Daoy (cell line): ENCODE results near the gene TTI1. TPM values are rescaled to one million over a fixed set of nuclear protein-coding genes. Genes with fewer than 3 reads are reported as not detected.

Source experiments
- DNase-seq: peaks from one replicate; pipeline ENCODE4 v3.0.0-alpha.2; 2015; ENCODE audit warnings: low read depth
- total RNA-seq: library from RNA; depleted of rRNA; stranded (reverse); fragments of >200 nt; shearing (Covaris generic); gene quantifications from 2 replicates; pipeline ENCODE4 v1.2.3, GENCODE V29; 2014; rRNA removed

The TTI1 gene
- total RNA-seq = 17.8 and 17.9 TPM in 2 replicates

- peak; percentile 94 for DNase-seq
These were observed at the start of gene TTI1, which contains the start of gene RPRD1B for GRCh38 chr20:38033330-38034107. TTI1 (minus strand) TSS chr20:38033456; CDS start chr20:38013816, 19,640 bp downstream. RPRD1B (plus strand) TSS chr20:38033746; CDS start chr20:38033948, 202 bp downstream.

GRCh38 chr20:38082894-38083293 lies 49.6 kb upstream of the TTI1 start:
- no peak for DNase-seq

- DNase-seq = no peak
These were observed 48.3 kb upstream of the TTI1 start for GRCh38 chr20:38081575-38081974.

- no peak for DNase-seq
These were observed 46.1 kb upstream of the TTI1 start for GRCh38 chr20:38079353-38079752.

- no peak for DNase-seq
These were observed 44.8 kb upstream of the TTI1 start for GRCh38 chr20:38078084-38078483.

GRCh38 chr20:38076548-38076947 lies 43.3 kb upstream of the TTI1 start:
- no peak for DNase-seq

GRCh38 chr20:38075161-38075998 lies 42.1 kb upstream of the TTI1 start:
- no peak for DNase-seq

GRCh38 chr20:38073307-38074071 lies 40.2 kb upstream of the TTI1 start:
- peak; percentile 89 for DNase-seq

GRCh38 chr20:38072898-38073297 lies 39.6 kb upstream of the TTI1 start:
- no peak for DNase-seq

- DNase-seq = no peak
These were observed 34.6 kb upstream of the TTI1 start for GRCh38 chr20:38067717-38068365.

GRCh38 chr20:38066969-38067716 lies 33.9 kb upstream of the TTI1 start:
- no peak for DNase-seq

GRCh38 chr20:38065764-38066375 lies 32.6 kb upstream of the TTI1 start:
- no peak for DNase-seq

- no peak for DNase-seq
These were observed 30.8 kb upstream of the TTI1 start for GRCh38 chr20:38063911-38064530.

GRCh38 chr20:38062890-38063289 lies 29.6 kb upstream of the TTI1 start:
- no peak for DNase-seq

- DNase-seq = no peak
These were observed 27.9 kb upstream of the TTI1 start for GRCh38 chr20:38061109-38061508.

GRCh38 chr20:38060536-38060935 lies 27.3 kb upstream of the TTI1 start:
- DNase-seq = peak; percentile 50

- no peak for DNase-seq
These were observed 26.6 kb upstream of the TTI1 start for GRCh38 chr20:38059832-38060231.

- DNase-seq = peak; percentile 75
These were observed 24.2 kb upstream of the TTI1 start for GRCh38 chr20:38057351-38057972.

- no peak for DNase-seq
These were observed 22.6 kb upstream of the TTI1 start for GRCh38 chr20:38055848-38056247.
